GM18505 (cell line): ENCODE data around the gene TAS2R3.
"Not testable (repeated sequence)": the region's sequence is repeated elsewhere in the genome, so short reads cannot be mapped to it uniquely, and the experiment has no call there.

Experiments used
- ATAC-seq: cut with Tn5 transposase; IDR thresholded peaks from one replicate; pipeline ENCODE4 v1.9.1; 2021; ENCODE audit not compliant: unreplicated experiment
- POLR2A ChIP-seq: IDR thresholded peaks from 4 replicates; pipeline ENCODE4 v1.6.1; 2011; ENCODE audit warnings: borderline replicate concordance; ENCODE audit not compliant: insufficient read depth, insufficient read length; ENCODE audit errors: extremely low read depth

The TAS2R3 gene

GRCh38 chr7:141742229-141742628 lies 21.7 kb upstream of the TAS2R3 start:
- no peak for ATAC-seq

GRCh38 chr7:141744131-141744530 lies 19.8 kb upstream of the TAS2R3 start:
- no peak for ATAC-seq
- no peak for TF ChIP-seq POLR2A

More at GRCh38 chr7:141742229-141742628, 21.7 kb upstream of the TAS2R3 start:
- TF ChIP-seq POLR2A = no peak

GRCh38 chr7:141748396-141748795 lies 15.5 kb upstream of the TAS2R3 start:
- no peak for ATAC-seq
- no peak for TF ChIP-seq POLR2A

GRCh38 chr7:141751904-141752303 lies 12.0 kb upstream of the TAS2R3 start:
- ATAC-seq = not testable (repeated sequence)

DNA sequence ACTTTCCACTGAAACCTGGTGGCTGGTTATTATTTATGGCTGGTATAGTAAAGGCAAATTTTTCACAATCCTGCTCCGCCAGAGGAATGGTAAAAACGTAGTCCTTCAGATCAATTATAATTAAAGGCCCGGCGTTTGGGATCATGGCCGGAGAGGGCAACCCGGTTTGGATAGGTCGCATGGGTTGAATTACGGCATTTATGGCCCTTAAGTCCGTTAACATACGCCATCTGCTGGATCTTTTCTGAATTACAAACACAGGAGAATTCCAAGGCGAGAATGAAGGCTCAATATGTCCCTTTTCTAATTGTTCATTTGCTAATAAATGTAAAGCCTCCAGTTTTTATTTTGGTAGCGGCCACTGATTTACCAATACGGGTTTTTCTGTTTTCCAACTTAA lies 11.3 kb upstream of the TAS2R3 start:
- TF ChIP-seq POLR2A = no peak
- ATAC-seq = no peak

DNA sequence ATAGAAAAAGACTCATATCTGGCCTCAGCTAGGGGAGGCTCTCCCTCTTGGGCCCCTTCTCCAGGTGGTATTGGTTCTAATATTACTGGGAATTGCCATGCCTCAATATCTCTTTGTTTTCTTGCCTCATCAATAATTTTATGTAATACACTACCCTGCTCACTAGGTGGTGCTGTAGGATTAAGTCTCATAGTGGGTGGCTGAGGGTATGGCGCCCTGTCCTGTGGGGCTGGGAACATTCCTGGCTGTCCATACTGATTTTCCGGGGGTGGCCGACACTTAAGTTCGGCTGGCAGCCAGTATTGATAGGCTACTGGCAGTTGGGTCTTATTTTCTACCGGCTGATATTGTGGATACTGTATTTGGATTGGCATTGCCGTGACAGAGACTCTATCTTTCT lies 9.0 kb upstream of the TAS2R3 start:
- no peak for TF ChIP-seq POLR2A
- ATAC-seq = no peak

- ATAC-seq = not testable (repeated sequence)
These were observed 6.2 kb downstream of the TAS2R3 start for GRCh38 chr7:141770083-141770583.

DNA sequence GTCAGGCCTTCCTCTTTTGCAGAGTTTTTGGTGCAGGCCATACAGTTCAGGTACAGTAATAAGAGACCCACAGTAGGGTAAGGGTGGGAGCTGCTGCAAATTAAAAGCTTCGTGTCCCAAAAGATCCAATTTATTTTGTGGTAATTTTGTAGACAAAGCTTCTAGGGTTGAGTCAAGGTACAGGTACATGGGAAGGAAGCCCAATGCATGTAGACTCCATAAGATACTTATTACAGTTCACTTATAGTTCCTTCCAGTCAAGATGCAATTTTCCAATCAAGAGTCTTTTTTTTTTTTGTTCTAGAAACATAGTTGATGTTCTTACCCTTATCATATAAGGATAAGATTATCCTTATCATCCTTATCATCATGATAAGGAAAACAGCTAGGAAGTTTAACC lies 12.5 kb downstream of the TAS2R3 start, which contains the start of gene TAS2R4:
TSS of gene TAS2R4 (plus strand) at position 301 of the 400 bp plus-strand sequence. CDS start 1,815 bp downstream, outside the sequence.
- TF ChIP-seq POLR2A = no peak
- ATAC-seq = no peak

DNA sequence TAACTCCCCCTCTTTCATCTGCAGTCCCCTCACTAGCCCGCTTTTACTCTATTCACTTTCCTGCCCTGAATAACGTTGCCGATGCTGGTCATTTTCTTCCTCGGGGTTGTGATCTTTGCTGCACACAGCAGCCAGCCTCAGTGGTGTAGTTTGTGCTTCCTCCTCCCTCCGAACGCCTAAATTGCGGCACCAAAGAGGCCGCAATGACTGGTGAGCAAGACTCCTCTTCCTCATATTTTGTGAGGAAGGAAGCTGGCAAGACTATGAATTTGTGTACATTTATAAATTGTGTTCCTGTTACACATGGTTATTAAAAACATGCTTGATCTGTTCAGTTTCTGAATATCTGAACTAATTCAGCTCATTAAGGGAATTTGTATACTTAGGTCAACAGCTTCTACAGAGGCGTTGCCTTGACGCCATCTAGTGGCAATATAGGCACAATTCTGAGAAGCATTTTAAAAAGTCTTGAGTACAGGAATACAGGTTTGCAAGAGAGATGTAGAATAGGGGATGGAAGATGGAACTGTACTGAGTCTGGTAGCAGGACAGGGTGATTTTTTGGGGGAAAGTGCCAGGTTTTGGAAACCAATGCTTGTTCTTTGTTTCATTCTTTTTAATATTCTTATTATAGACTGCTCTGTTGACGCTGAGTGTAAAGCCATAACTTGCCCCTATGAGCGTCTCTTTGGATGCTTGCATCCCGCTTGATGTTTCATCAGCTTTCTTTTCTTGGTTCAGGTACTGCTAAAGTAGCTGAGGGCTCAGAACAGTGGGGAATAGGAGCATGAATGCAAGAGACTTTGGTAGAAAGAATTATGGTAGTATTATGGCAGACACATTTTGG lies 22.0 kb downstream of the TAS2R3 start:
- ATAC-seq = peak; percentile 68
- no peak for TF ChIP-seq POLR2A

GRCh38 chr7:141788296-141788695 lies 24.4 kb downstream of the TAS2R3 start:
- ATAC-seq = no peak
- TF ChIP-seq POLR2A = no peak

DNA sequence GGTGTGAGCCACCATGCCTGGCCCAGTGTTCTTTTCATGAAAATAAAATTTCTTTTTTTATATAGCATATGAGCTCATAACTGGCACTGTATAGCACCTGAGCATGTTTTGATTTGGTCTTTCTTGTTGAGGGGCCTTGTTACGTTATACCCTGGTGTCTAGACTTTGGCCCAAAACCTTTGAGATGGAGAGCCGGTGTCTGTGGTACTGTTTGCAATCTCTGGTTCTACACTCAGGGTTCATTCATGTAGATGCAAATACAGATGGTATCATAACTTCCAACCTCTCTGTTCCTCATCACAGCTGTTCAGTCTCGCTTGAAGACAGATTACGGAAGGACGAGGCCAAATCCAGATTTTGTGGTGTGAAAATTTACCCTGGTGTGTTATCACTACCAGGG lies 26.0 kb downstream of the TAS2R3 start, which contains the start of gene TAS2R5:
TSS of gene TAS2R5 (plus strand) at position 301 of the 400 bp plus-strand sequence. CDS start 145 bp downstream, outside the sequence.
- no peak for ATAC-seq
- no peak for TF ChIP-seq POLR2A

GRCh38 chr7:141792526-141792925 lies 28.6 kb downstream of the TAS2R3 start:
- no peak for TF ChIP-seq POLR2A
- ATAC-seq = no peak
